Suprapubic skin (tissue), 4 donors: ENCODE measurements around the gene KAZN.

Source experiments
- CTCF ChIP-seq, 2 donors: fragments of 200-600 bp in 1 of 2; fragments of 450-650 bp in 1 of 2; sonication (generic) in 1 of 2; IDR thresholded peaks; one replicate each; pipeline ENCODE4 v1.5.1; 2016 to 2019; ENCODE audit warnings: antibody characterized with exemption in 2 of 2, mild to moderate bottlenecking in 1 of 2, moderate library complexity in 1 of 2
- POLR2A ChIP-seq, 2 donors: fragments of 450-650 bp; IDR thresholded peaks; one replicate each; pipeline ENCODE4 v1.6.1; 2017; ENCODE audit warnings: antibody characterized with exemption in 2 of 2, mild to moderate bottlenecking in 2 of 2, moderate library complexity in 2 of 2
- POLR2AphosphoS5 ChIP-seq, 3 donors: sonication (generic); formaldehyde crosslinking; IDR thresholded peaks; one replicate each; pipeline ENCODE4 v1.6.1; 2017; ENCODE audit warnings: antibody characterized with exemption in 3 of 3

- TF ChIP-seq POLR2A (IDR thresholded peaks at IDR 0.05), result no peak
- TF ChIP-seq POLR2AphosphoS5 (IDR thresholded peaks at IDR 0.05), result no peak
- no peak for TF ChIP-seq CTCF (IDR thresholded peaks at IDR 0.05)
Measured at GRCh38 chr1:15017120-15017519, 418.6 kb downstream of the KAZN start.
